Spinal cord (tissue), 4 donors: ENCODE results near the gene PFKFB2. TPM values are rescaled to one million over a fixed set of nuclear protein-coding genes. Genes with fewer than 3 reads are reported as not detected.

Source experiments
- polyA plus RNA-seq, 2 donors: library from polyadenylated mRNA; unstranded; fragments of 120-200 nt; gene quantifications; one replicate each; pipeline ENCODE4 v1.2.1, GENCODE V29; 2013; ENCODE audit not compliant: insufficient read length in 2 of 2
- total RNA-seq, 2 donors: library from RNA; depleted of rRNA in 1 of 2; stranded (reverse); fragments of 120-200 nt in 1 of 2; fragments of >200 nt in 1 of 2; gene quantifications; one replicate each; pipeline versions ENCODE4 v1.2.3 to v1.2.4, GENCODE V29; 2013 to 2014

The PFKFB2 gene
- total and polyA plus RNA-seq, 4 donors, result 10.7 to 15.7 (median 12.2) TPM

Other genes with a start within 250 kb of the PFKFB2 start
- gene IL20, start 187.7 kb upstream of the PFKFB2 start, total RNA-seq, result not detected
- gene IL20, start 187.7 kb upstream of the PFKFB2 start, polyA plus RNA-seq, result not detected
- gene IL24, start 155.8 kb upstream of the PFKFB2 start, total RNA-seq, result not detected
- gene IL24, start 155.8 kb upstream of the PFKFB2 start, polyA plus RNA-seq, result under 1 TPM; 0.29 to 0.52 TPM
- gene FCMR, start 131.3 kb upstream of the PFKFB2 start, total RNA-seq, result 1 to 10 TPM in 1 of 2 donors, under 1 TPM in 1; 0.89 to 1.3 TPM
- gene FCMR, start 131.3 kb upstream of the PFKFB2 start, polyA plus RNA-seq, result 1 to 10 TPM; 1.9 TPM
- under 1 TPM; 0.10 to 0.33 TPM for gene PIGR, start 106.8 kb upstream of the PFKFB2 start, total RNA-seq
- gene PIGR, start 106.8 kb upstream of the PFKFB2 start, polyA plus RNA-seq, result under 1 TPM in 1 of 2 donors, not detected in 1; 0.03 TPM
- gene FCAMR, start 82.8 kb upstream of the PFKFB2 start, total RNA-seq, result under 1 TPM in 1 of 2 donors, not detected in 1; 0.20 TPM
- gene FCAMR, start 82.8 kb upstream of the PFKFB2 start, polyA plus RNA-seq, result under 1 TPM in 1 of 2 donors, not detected in 1; 0.12 TPM
- under 1 TPM; 0.10 to 0.11 TPM for gene C1orf116, start 20.5 kb upstream of the PFKFB2 start, total RNA-seq
- under 1 TPM; 0.24 to 0.30 TPM for gene C1orf116, start 20.5 kb upstream of the PFKFB2 start, polyA plus RNA-seq
- 10 to 100 TPM; 12.2 to 29.0 TPM for gene YOD1, start 2.1 kb upstream of the PFKFB2 start, total RNA-seq
- 10 to 100 TPM in 1 of 2 donors, 1 to 10 TPM in 1; 7.5 to 12.9 TPM for gene YOD1, start 2.1 kb upstream of the PFKFB2 start, polyA plus RNA-seq
- gene C4BPB, start 35.6 kb downstream of the PFKFB2 start, total RNA-seq, result under 1 TPM in 1 of 2 donors, not detected in 1; 0.20 TPM
- under 1 TPM; 0.13 to 0.32 TPM for gene C4BPB, start 35.6 kb downstream of the PFKFB2 start, polyA plus RNA-seq
- under 1 TPM in 1 of 2 donors, not detected in 1; 0.20 TPM for gene C4BPA, start 51.0 kb downstream of the PFKFB2 start, total RNA-seq
- under 1 TPM; 0.11 to 0.50 TPM for gene C4BPA, start 51.0 kb downstream of the PFKFB2 start, polyA plus RNA-seq